OCI-LY7 (cell line): ENCODE data around the gene POLR3H. TPM values are rescaled to one million over a fixed set of nuclear protein-coding genes. Genes with fewer than 3 reads are reported as not detected.

Experiments used
- BruUV-seq: library from RNA; stranded (reverse); fragments of 400-500 nt; replicated peaks from 2 replicates; lab custom pipeline; 2021; lab: Mats Ljungman, UMichigan
- CTCF ChIA-PET: fragments of 300-600 bp; sonication (Branson Sonifier 250); formaldehyde crosslinking; loops from one replicate; lab custom pipeline; 2022; ENCODE audit warnings: antibody characterized with exemption; ENCODE audit not compliant: unreplicated experiment; lab: Charles Lee
- POLR2A ChIA-PET: fragments of 300-600 bp; sonication (Branson Sonifier 250); formaldehyde crosslinking; loops from one replicate; lab custom pipeline; 2022; ENCODE audit warnings: antibody characterized with exemption; lab: Charles Lee
- DNase-seq: peaks from one replicate; pipeline ENCODE4 v3.0.0-alpha.2; 2015; ENCODE audit warnings: low spot score
- H2AFZ ChIP-seq: fragments of 200-600 bp; sonication (generic), shearing (Covaris generic); 2 replicates; pipeline ENCODE4 v1.6.1; 2014; ENCODE audit warnings: mild to moderate bottlenecking, antibody characterized with exemption, low read length, moderate library complexity
- H3K27ac ChIP-seq: fragments of 200-600 bp; sonication (generic); 2 replicates; pipeline ENCODE4 v1.5.1; 2014; ENCODE audit warnings: mixed run types, low read depth, mild to moderate bottlenecking, moderate library complexity, low read length, inconsistent platforms; ENCODE audit not compliant: poor library complexity, severe bottlenecking
- H3K36me3 ChIP-seq: fragments of 200-600 bp; sonication (generic); 2 replicates; pipeline ENCODE4 v1.6.1; 2014; ENCODE audit warnings: mild to moderate bottlenecking, antibody characterized with exemption, low read length, moderate library complexity, mixed read lengths; ENCODE audit not compliant: insufficient read depth
- H3K4me1 ChIP-seq: fragments of 200-600 bp; sonication (generic); 2 replicates; pipeline ENCODE4 v1.5.1; 2014; ENCODE audit warnings: mild to moderate bottlenecking, low read length; ENCODE audit not compliant: insufficient read depth, poor library complexity, severe bottlenecking
- H3K4me2 ChIP-seq: fragments of 200-600 bp; sonication (generic); 2 replicates; pipeline ENCODE4 v1.6.1; 2014; ENCODE audit warnings: mild to moderate bottlenecking, low read length
- H3K4me3 ChIP-seq: fragments of 200-600 bp; sonication (generic); 2 replicates; pipeline ENCODE4 v1.5.1; 2014; ENCODE audit warnings: mild to moderate bottlenecking, low read depth, low read length; ENCODE audit not compliant: poor library complexity, severe bottlenecking
- H3K79me2 ChIP-seq: fragments of 200-600 bp; sonication (generic); 2 replicates; pipeline ENCODE4 v1.6.1; 2016; ENCODE audit warnings: low read depth, mild to moderate bottlenecking, low read length, moderate library complexity, mixed read lengths; ENCODE audit not compliant: insufficient read depth
- H3K9me2 ChIP-seq: fragments of 200-600 bp; sonication (generic); 2 replicates; pipeline ENCODE4 v1.6.1; 2016; ENCODE audit warnings: mild to moderate bottlenecking, low read length, mixed read lengths; ENCODE audit not compliant: insufficient read depth
- H3K9me3 ChIP-seq: fragments of 200-600 bp; sonication (generic); 2 replicates; pipeline ENCODE4 v1.6.1; 2014; ENCODE audit warnings: mild to moderate bottlenecking, mixed run types, low read length, mixed read lengths
- H4K20me1 ChIP-seq: fragments of 200-600 bp; sonication (generic); 2 replicates; pipeline ENCODE4 v1.6.1; 2014; ENCODE audit warnings: mild to moderate bottlenecking, antibody characterized with exemption, low read length, moderate library complexity, mixed read lengths; ENCODE audit not compliant: insufficient read depth
- CTCF ChIP-seq: fragments of 200-600 bp; sonication (generic); conservative IDR thresholded peaks from 2 replicates; pipeline ENCODE4 v1.5.1; 2014; ENCODE audit warnings: mild to moderate bottlenecking, antibody characterized with exemption, low read length, moderate library complexity, mixed read lengths
- EZH2phosphoT487 ChIP-seq: fragments of 200-600 bp; sonication (generic); IDR thresholded peaks from 2 replicates; pipeline ENCODE4 v1.6.1; 2018; ENCODE audit warnings: low read depth, borderline replicate concordance, mild to moderate bottlenecking, mixed run types, antibody characterized with exemption, low read length, moderate library complexity, mixed read lengths
- intact Hi-C: fragments of 100-400 bp; cut with micrococcal nuclease; formaldehyde crosslinking; loops from one replicate; pipeline ENCODE4 v1.10.0; 2022; ENCODE audit not compliant: unreplicated experiment
- total RNA-seq, 2 experiments: library from RNA; depleted of rRNA in 1 of 2; stranded (reverse); fragments of >200 nt in 1 of 2; shearing (Covaris generic) in 1 of 2; gene quantifications; 2 replicates each; pipeline ENCODE4 v1.2.3, GENCODE V29; 2014 to 2022

Gene POLR3H
- total RNA-seq, 2 experiments from 2014 or later: 28.5 to 48.3 TPM

DNA sequence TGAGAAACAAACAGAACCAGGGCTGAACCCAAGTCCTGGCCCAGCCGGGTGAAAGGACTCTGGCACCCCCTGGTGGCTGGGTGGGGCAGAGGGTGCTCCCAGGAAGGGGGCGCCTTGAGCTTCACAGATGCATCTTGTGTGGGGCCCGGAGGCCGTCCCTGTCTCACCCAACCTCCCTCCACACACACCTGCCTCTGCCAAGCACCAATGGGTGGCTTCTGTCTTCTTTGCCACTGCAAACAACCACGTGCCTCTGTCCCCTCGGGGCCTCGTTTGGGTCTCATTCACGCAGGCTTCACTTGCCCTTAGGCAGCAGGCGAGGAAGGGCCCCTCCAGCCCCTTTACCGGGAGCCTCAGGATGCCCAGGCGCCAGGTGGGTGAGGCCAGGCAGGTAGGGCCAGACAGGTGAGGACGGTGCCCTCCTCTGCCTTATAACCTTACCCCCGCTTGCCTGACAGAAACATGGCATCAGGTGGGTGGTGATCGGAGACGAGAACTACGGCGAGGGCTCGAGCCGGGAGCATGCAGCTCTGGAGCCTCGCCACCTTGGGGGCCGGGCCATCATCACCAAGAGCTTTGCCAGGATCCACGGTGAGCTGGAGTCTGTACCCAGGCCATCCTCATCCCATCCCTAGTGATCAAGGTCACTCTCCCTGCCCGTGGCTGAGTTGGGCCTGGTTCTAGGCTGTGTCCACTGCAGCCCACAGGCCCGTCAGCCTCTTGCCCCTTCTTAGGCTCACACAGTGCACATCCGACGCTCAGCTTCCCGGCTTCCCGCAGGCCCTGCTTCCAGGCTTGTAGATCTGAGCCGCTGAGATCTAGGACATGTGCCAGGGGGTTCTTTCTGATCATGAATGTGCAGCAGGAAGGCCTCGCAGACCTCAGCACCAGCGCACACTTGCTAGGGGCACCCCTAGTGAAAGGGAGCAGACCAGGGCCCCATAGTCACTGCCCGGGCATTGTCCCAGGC is 17.2 kb downstream of the POLR3H start:
- ChIA-PET POLR2A (interaction anchor here (0.6 kb wide), 1 partner anchor 207 kb away, joined by 3 read pairs; no protein-coding TSS in a partner anchor), CTCF (interaction anchor here (0.8 to 2.1 kb wide), 2 partner anchors 123 to 145 kb away, joined by 4 to 7 read pairs; partner anchors contain the start of gene TEF)
- TF ChIP-seq CTCF: peak; percentile 98
- TF ChIP-seq EZH2phosphoT487: no peak
- intact Hi-C loops: loop anchor here (1.0 kb wide), 1 partner anchor 124 kb away; no protein-coding TSS in a partner anchor
- H4K20me1 ChIP-seq: no peaks in the 10 kb centered on the region
- H3K9me2 ChIP-seq: no peaks in the 10 kb centered on the region
- H3K4me1 ChIP-seq: no peaks in the 10 kb centered on the region
- H3K9me3 ChIP-seq: no peaks in the 10 kb centered on the region
- no peaks in the 10 kb centered on the region for H3K79me2 ChIP-seq
- H3K4me3 ChIP-seq: no peak overlapping the region
- peak; percentile 60 for DNase-seq
- H3K36me3 ChIP-seq: peaks cover 98% of the 10 kb centered on the region
- no peak overlapping the region for H2AFZ ChIP-seq
- H3K4me2 ChIP-seq: no peak overlapping the region
- BruUV-seq: no TSS peak
- no peak overlapping the region for H3K27ac ChIP-seq

- intact Hi-C loops: loop anchor here (1.0 kb wide), 1 partner anchor 123 kb away; no protein-coding TSS in a partner anchor
- no peak overlapping the region for H3K4me3 ChIP-seq
- no peak overlapping the region for H3K27ac ChIP-seq
- H2AFZ ChIP-seq: no peak overlapping the region
- TF ChIP-seq CTCF: no peak
- peaks cover 93% of the 10 kb centered on the region for H3K36me3 ChIP-seq
- no peak for DNase-seq
- no peak overlapping the region for H3K4me2 ChIP-seq
- no peaks in the 10 kb centered on the region for H3K9me2 ChIP-seq
- ChIA-PET CTCF (interaction anchor here (0.8 to 2.1 kb wide), 2 partner anchors 122 to 145 kb away, joined by 4 to 7 read pairs; partner anchors contain the start of gene TEF), POLR2A (no interaction called here)
- no TSS peak for BruUV-seq
- no peaks in the 10 kb centered on the region for H4K20me1 ChIP-seq
- no peaks in the 10 kb centered on the region for H3K9me3 ChIP-seq
- H3K79me2 ChIP-seq: no peaks in the 10 kb centered on the region
- no peaks in the 10 kb centered on the region for H3K4me1 ChIP-seq
Observed at GRCh38 chr22:41526226-41526829, 17.9 kb downstream of the POLR3H start.
